Measurements from ENCODE around the gene COL6A1.

The COL6A1 gene

DNA sequence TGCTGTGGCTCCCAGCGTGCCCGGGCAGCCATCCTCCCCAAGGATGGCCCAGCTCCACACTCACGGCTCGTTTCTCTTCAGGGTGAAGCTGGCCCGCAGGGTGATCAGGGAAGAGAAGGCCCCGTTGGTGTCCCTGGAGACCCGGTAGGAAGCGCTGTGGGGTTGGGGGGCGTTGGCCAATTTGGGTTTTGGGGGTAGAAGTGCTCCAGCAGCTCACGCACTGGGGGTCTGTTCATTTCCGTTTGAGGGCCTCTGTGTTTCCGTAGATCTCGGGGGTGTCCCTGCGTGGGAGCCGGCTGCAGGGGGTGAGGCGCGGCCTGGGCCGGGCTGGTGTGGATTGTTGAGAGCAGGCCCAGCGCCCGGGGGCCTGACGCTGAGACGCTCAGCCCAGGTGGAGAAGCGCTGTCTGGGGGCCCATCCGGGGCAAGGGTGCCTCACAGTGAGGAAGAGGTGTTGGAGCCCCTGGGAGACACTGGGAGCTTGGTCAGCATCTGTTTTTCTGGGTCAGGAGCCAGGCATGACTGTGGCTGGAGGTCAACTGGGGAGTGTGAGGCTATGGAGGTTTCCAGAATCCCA lies 12.6 kb downstream of the COL6A1 start:
- no peak for DNase-seq (ENCODE audit: low read depth in 2 of 2)

DNA sequence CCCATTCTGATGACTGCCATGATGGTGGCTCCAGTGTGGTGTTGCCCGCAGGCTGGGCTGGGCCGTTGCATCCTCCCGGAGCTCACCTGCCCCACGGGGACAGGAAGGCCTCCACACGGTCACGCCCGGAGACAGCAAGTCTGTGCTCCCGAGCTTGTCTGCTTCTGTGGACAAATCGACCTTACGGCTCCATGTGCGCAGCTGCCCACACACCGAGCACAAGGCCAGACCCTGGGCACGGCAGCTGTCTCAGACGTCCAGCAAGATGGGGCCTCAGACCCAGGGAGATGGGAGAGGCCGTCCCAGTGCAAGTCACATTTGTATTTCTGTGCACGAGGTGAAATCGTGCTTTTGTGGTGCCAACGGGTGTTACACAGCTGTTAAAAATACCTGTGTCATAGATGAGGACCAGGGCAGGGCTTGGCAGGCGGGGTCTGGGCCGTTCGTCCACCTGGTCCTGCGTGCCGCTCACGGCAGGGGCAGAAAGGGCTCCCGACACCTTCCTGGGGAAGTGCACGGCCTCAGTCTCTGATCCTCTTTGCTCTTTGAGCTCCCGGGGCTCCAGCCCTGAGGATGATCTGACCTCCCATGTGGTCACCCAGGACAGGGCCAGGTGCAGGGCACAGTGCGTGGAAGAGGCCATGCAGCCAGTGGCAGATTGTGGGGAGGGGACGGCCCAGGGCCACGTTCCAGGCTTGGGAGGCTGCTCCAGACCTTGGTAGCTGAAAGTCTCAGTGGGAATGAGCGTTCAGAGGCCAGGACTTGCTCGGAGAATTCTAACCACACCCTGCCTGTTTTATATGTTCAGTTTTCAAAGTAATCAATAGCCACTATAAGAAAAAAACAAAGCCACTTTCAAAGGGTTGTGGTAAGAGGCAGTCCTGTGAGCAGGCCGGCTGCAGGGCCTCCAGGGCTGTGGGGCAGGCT lies 13.5 kb downstream of the COL6A1 start:
- DNase-seq (ENCODE audit: low read depth in 2 of 2), result no peak

DNA sequence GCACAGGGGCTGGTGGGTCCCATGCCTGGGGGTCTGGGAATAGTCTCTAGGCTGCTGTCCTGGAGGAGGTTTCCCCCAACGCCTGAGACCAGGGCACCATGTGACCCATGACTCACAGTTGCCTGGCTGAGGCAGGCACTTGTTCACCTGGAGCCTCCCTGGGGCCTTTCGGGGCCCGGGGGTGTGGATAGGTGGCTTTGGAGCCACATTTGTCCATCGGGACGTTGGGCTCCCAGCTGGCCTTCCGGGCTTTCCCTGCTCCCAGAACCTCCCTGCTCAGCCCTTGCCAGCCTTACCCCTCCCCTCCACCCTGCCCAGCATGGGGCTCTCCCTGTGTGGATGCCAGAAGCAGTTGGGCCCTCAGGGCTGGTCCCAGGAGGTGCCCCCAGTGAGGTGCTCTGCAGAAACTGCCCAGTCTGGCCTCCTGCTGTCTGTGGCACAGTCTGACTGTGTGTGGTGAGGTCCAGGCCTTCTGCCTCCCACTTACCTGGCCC lies 14.2 kb downstream of the COL6A1 start:
- no peak for DNase-seq (ENCODE audit: low read depth in 2 of 2)

DNA sequence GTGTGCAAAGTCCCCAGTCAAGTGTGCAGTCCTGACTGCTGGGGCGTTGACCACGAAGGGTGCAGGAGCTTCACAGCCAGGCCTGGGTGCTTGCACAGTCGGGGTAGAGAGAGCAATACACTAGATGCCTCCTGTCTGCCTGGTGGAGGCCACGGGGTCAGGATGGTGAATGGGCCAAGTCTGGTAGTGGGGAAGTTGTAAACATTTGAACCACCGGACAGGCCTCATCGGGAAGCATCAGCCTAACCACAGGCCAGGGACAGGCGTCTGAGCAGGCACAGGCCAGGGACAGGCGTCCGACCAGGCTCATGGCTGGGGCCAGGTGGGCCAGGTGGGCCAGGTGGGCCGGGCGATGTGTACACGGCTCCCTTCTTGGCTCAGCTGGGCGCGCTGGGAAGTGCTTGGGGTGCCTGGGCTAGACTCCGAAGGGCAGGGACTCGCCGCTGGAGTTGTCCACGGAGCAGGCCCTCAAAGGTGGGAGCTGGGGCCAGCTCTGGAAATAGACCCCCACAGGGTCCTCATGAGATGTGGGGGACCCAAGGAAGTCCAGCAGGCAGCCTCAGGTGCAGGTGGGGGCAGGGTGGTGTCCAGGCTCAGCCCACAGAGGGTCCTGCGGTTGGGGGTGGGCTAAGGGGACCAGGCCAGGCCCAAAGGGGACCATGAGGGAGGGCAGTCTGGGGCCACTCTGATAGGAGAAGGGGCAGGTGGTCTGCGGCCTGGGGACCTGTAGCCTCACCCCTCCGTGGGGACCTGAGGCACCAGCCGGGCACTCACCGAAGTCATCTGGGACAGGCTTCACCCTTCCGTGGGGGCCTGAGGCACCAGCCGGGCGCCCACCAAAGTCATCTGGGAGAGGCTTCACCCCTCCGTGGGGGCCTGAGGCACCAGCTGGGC lies 15.0 kb downstream of the COL6A1 start:
- no peak for DNase-seq (ENCODE audit: low read depth in 2 of 2)

DNA sequence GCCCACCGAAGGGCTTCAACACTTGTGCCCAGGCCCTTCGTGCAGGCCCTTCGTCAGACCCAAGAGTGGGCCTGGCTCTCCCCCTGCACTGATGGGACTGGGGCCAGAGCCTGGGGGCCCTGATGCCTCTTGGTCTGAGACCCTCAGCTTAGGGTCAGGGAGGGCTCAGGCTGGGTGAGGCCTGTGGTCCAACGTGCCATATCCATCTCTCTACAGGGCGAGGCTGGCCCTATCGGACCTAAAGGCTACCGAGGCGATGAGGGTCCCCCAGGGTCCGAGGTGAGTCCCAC lies 15.6 kb downstream of the COL6A1 start:
- DNase-seq (ENCODE audit: low read depth in 2 of 2), result no peak

DNA sequence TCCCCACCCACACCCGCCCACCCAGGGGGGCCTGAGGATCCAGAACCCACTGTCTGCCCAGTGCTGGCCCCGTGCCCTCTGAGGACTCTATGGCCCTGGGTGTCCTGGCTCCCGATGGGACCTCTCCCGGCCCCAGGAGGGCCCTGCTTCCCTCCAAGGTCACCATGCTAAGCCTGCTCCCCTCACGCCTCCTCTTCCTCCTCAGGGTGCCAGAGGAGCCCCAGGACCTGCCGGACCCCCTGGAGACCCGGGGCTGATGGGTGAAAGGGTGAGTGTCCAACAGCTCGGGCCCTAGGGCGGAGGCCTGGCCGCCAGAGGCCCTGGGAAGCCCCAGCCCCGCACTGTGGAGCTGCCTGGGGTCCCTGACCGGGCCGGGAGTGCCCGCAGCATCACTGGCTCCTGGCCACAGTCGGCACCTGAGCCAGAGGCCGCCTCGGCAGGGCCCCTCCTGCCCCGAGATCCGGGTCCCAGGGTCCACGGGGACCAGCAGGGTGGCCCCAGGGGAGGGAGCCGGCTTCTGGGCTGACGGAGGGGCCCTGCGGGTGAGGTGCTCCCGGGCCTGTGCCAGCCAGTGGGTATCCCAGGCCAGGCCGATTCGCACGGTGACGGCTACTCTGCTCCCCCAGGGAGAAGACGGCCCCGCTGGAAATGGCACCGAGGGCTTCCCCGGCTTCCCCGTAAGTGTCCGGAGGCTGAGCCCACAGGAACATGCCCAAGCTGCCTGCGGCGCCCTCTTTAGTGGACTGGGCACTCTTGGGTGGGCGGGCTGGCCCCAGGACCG lies 16.1 kb downstream of the COL6A1 start:
- DNase-seq (ENCODE audit: low read depth in 2 of 2), result no peak

DNA sequence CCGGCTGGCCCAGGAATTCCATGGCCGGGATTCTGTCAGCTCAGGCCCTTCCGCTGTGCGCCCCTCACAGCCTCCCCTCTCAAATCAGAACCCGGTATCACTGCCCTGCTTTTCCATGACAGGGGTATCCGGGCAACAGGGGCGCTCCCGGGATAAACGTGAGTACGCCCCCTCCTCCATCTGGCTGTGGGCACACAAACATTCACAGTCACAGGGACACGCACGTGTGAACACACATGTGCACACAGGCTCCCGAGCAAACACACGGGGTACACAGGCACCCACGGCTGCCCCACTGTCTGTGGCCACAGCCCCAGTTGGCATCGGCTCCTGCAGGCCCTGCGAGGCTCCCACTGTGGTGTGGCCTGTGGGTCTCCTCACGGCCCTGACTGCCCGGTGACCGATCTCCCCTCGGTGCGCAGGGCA lies 16.7 kb downstream of the COL6A1 start:
- no peak for DNase-seq (ENCODE audit: low read depth in 2 of 2)

DNA sequence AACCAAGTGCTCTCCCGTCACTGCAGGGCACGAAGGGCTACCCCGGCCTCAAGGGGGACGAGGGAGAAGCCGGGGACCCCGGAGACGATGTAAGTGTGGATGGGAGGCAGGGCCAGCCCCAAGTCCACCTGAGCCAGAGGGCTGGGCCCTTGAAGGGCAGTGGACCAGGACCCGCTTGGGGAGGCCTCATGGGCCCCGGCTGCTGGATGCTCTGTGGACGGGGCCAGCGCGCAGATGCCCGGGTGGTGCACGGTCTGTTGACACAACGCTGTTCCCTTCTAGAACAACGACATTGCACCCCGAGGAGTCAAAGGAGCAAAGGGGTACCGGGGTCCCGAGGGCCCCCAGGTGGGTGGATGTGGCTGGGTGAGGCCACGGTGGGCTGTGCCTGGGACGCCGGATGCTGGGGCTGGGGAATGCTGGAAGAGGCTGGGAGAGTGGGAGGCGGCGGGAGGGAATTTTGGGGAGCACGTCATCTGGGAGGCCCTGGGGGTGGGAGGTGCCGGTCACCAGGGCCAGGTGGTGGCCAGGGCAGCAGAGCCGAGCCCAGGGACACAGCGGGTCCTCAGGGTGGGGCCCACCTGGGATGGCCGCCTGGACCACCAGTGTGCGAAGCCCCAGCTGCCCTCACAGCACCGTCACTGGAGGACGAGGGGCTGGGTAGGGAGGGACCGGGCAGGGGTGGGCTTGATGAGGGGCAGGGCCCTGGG lies 17.5 kb downstream of the COL6A1 start:
- no peak for DNase-seq (ENCODE audit: low read depth in 2 of 2)

DNA sequence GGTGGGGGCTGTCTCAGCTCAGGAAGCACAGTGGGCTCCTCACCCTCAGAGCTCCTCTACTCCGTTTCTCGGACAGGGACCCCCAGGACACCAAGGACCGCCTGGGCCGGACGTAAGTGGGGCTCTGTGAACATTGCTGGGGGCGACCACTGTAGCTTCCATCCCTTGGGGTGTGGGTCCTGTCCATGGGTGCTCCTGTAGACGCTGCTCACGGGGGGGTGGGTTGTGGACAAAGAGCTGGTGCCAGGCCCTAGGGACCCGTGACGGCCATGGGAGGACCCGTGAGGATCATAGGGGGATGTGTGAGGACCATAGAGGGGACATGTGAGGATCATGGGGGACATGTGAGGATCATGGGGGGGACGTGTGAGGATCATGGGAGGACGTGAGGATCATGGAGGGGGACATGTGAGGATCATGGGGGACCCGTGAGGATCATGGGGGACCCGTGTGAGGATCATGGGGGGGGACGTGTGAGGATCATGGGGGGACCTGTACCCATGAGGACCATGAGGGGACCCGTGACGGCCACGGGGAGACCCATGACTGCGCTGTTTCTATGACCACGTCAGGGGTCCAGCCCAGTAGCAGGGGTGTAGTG lies 18.1 kb downstream of the COL6A1 start:
- DNase-seq (ENCODE audit: low read depth in 2 of 2), result no peak

DNA sequence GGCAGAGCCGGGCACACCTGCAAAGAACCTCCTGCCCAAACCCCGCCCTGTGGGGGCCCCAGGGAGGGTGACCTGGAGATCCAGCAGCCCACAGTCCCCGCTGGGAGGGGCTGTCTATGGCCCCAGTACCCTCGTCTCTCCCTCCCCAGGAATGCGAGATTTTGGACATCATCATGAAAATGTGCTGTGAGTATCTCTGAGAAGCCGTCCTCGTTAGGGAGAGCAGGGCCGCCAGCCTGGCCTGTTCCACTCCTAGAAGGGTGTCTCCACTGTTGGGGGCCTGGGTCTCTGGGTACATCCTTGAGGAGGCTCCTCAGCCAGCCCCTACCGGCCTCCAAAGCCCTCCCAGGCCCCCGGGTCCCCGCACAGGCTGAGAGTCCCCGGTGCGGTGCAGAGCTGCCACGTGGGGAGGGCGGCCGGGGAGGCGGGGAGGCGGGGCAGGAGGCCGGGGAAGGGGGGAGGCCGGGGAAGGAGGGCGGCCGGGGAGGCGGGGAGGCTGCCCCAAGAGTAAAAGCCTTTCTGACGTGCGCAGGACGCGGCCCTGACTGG lies 18.7 kb downstream of the COL6A1 start:
- no peak for DNase-seq (ENCODE audit: low read depth in 2 of 2)

DNA sequence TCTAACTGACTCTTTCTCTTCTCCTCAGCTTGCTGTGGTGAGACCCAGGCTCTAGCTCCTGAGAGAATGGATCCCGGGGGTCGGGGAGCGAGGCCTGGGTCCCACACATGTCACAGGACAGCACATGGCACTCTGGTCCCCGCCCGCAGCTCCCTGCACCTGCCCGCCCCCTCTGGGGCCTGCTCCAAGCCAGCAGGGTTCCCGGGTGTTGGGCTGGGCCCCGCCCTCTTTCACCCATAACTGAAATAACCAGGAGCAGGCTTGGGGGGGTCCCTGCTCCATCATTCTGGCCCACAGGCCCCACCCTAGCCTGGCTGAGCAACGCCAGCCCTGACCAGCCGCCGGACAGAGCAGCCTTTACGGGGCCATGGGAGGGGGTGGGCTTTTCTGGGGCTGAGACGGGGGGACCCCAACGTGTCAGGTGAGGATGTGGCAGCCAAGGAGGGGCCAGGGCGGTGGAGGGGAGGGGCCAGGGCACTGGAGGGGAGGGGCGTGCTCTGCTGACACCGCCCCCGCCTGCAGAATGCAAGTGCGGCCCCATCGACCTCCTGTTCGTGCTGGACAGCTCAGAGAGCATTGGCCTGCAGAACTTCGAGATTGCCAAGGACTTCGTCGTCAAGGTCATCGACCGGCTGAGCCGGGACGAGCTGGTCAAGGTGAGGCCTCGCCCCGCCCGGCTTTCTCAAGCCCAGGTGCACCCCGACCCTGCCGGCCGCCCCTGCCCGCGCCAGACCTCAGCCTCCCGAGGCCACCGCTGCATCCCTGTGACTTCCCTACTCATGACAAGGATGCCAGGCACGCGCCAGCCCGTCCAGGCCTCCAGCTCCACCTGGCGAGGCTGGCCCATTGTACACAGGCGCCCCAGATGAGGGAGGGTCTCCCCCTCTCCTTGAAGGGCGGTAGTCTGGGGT lies 19.4 kb downstream of the COL6A1 start:
- DNase-seq (ENCODE audit: low read depth in 2 of 2), result no peak

DNA sequence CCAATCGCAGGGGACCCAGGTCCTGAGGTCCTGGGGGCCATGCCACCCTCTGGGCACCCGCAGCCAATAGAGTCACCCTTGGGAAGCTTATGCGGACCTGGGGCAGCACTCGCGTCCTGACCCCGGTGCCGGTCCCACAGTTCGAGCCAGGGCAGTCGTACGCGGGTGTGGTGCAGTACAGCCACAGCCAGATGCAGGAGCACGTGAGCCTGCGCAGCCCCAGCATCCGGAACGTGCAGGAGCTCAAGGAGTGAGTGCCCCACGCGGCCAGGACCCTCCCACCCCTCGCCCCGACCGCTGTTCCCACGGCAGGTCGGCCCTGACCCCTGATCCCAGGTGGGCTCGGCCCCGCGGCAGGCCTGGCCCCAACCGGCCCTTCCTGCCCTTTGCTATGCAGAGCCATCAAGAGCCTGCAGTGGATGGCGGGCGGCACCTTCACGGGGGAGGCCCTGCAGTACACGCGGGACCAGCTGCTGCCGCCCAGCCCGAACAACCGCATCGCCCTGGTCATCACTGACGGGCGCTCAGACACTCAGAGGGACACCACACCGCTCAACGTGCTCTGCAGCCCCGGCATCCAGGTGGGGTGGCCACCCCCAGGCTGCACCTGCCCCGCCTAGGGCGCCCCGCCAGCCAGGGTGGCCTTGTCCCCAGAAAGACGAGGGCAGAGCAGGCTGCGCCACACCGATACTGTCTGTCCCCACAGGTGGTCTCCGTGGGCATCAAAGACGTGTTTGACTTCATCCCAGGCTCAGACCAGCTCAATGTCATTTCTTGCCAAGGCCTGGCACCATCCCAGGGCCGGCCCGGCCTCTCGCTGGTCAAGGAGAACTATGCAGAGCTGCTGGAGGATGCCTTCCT lies 20.5 kb downstream of the COL6A1 start:
- DNase-seq (ENCODE audit: low read depth in 2 of 2), result no peak

DNA sequence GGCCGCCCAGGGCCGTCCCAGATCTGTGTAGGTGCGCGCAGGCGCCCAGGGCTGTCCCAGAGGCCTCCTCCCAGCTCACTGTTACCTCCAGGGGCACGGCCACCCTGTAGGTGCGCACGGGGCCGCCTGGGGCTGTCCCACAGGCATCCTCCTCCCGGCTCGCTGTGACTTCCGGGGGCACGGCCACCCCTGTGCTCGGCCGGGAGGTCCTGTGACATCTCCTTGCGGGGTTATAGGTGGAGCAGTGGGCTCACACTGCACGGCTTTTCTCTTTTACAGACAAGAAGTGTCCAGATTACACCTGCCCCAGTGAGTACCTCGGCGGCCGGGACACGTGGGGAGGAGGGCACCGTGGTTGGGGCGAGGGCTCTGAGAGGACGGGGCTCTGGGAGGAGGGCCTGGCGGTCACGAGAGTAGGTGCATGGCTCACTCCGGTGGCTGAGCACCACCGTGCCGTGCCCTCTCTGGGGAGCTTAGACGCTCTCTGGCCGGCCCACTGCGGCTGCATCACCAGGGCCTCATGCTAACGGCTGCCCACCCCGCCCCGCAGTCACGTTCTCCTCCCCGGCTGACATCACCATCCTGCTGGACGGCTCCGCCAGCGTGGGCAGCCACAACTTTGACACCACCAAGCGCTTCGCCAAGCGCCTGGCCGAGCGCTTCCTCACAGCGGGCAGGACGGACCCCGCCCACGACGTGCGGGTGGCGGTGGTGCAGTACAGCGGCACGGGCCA lies 21.4 kb downstream of the COL6A1 start:
- no peak for DNase-seq (ENCODE audit: low read depth in 2 of 2)

DNA sequence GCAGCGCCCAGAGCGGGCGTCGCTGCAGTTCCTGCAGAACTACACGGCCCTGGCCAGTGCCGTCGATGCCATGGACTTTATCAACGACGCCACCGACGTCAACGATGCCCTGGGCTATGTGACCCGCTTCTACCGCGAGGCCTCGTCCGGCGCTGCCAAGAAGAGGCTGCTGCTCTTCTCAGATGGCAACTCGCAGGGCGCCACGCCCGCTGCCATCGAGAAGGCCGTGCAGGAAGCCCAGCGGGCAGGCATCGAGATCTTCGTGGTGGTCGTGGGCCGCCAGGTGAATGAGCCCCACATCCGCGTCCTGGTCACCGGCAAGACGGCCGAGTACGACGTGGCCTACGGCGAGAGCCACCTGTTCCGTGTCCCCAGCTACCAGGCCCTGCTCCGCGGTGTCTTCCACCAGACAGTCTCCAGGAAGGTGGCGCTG lies 22.0 kb downstream of the COL6A1 start:
- no peak for DNase-seq (ENCODE audit: low read depth in 2 of 2)

DNA sequence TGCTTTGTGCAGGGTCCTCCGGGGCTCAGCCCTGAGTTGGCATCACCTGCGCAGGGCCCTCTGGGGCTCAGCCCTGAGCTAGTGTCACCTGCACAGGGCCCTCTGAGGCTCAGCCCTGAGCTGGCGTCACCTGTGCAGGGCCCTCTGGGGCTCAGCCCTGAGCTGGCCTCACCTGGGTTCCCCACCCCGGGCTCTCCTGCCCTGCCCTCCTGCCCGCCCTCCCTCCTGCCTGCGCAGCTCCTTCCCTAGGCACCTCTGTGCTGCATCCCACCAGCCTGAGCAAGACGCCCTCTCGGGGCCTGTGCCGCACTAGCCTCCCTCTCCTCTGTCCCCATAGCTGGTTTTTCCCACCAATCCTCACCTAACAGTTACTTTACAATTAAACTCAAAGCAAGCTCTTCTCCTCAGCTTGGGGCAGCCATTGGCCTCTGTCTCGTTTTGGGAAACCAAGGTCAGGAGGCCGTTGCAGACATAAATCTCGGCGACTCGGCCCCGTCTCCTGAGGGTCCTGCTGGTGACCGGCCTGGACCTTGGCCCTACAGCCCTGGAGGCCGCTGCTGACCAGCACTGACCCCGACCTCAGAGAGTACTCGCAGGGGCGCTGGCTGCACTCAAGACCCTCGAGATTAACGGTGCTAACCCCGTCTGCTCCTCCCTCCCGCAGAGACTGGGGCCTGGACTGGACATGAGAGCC lies 22.7 kb downstream of the COL6A1 start:
- DNase-seq (ENCODE audit: low read depth in 2 of 2), result no peak

DNA sequence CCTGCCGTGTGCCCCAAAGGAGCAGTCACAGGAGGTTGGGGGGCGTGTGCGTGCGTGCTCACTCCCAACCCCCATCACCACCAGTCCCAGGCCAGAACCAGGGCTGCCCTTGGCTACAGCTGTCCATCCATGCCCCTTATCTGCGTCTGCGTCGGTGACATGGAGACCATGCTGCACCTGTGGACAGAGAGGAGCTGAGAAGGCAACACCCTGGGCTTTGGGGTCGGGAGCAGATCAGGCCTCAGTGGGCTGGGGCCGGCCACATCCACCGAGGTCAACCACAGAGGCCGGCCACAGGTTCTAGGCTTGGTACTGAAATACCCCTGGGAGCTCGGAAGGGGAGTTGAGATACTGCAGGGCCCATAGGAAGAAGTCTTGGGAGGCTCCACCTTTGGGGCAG lies 23.5 kb downstream of the COL6A1 start:
- no peak for DNase-seq (ENCODE audit: low read depth in 2 of 2)

DNA sequence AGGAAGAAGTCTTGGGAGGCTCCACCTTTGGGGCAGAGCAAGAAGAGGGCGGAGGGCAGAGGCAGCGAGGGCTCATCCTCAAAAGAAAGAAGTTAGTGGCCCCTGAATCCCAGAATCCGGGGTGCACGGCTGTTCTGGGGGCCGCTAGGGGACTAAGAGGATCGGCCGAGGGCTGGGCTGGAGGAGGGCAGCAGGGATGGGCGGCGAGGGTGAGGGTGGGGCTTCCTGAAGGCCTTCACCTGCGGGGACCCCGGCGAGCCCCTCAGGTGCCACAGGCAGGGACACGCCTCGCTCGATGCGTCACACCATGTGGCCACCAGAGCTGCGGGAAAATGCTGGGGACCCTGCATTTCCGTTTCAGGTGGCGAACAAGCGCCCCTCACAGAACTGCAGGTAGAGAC lies 23.9 kb downstream of the COL6A1 start:
- no peak for DNase-seq (ENCODE audit: low read depth in 2 of 2)

Measured in activated CD4-positive, alpha-beta T cell treated with anti-CD3 and anti-CD28 coated beads for 24 hours (primary cell).